Omental fat pad (tissue), 4 donors: ENCODE measurements around the gene SPAG6. TPM values are rescaled to one million over a fixed set of nuclear protein-coding genes. Genes with fewer than 3 reads are reported as not detected.

ENCODE experiments used
- ATAC-seq: fragments of 150-250 bp; one replicate; pipeline ENCODE4 v1.9.1; 2016; ENCODE audit warnings: mild to moderate bottlenecking, moderate library complexity; ENCODE audit not compliant: low FRiP score
- DNase-seq: peaks from one replicate; pipeline ENCODE4 v3.0.0-alpha.2; 2019; ENCODE audit warnings: low spot score
- total RNA-seq, 4 donors: library from RNA; depleted of rRNA; stranded (reverse); fragments of >200 nt; gene quantifications; one replicate each; pipeline ENCODE4 v1.1.0, GENCODE V29; 2016
- TF ChIP-seq, protein P1 (sequence below), 3 donors: fragments of 450-650 bp; IDR thresholded peaks; one replicate each; pipeline ENCODE4 v1.5.1; 2016 to 2017; ENCODE audit warnings: antibody characterized with exemption in 3 of 3, mild to moderate bottlenecking in 3 of 3, moderate library complexity in 2 of 3

The SPAG6 gene
- total RNA-seq, 4 donors from 2014 or later: not detected

DNA sequence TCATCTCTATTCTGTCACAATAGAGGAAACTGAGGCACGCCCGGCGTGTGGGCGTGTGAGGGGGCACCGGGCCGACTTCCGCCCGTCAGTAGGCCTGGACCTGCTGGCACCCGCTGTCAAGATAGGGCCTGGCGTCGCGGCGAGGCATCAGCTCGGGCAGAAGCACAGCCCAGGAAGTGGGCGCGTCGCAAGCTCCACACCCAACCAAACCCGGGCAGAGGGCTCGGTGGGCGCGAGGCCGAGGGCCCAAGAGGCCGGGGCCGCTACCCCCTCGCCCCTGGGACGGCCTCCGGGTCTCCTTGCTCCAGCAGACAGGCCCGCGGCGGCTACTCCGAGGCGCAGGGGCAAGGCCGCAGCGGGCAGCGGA is 91.2 kb downstream of the SPAG6 start:
- TF ChIP-seq, protein P1, sequence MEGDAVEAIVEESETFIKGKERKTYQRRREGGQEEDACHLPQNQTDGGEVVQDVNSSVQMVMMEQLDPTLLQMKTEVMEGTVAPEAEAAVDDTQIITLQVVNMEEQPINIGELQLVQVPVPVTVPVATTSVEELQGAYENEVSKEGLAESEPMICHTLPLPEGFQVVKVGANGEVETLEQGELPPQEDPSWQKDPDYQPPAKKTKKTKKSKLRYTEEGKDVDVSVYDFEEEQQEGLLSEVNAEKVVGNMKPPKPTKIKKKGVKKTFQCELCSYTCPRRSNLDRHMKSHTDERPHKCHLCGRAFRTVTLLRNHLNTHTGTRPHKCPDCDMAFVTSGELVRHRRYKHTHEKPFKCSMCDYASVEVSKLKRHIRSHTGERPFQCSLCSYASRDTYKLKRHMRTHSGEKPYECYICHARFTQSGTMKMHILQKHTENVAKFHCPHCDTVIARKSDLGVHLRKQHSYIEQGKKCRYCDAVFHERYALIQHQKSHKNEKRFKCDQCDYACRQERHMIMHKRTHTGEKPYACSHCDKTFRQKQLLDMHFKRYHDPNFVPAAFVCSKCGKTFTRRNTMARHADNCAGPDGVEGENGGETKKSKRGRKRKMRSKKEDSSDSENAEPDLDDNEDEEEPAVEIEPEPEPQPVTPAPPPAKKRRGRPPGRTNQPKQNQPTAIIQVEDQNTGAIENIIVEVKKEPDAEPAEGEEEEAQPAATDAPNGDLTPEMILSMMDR (IDR thresholded peaks at IDR 0.05): no peak
- ATAC-seq (no peak), DNase-seq (no peak)

DNA sequence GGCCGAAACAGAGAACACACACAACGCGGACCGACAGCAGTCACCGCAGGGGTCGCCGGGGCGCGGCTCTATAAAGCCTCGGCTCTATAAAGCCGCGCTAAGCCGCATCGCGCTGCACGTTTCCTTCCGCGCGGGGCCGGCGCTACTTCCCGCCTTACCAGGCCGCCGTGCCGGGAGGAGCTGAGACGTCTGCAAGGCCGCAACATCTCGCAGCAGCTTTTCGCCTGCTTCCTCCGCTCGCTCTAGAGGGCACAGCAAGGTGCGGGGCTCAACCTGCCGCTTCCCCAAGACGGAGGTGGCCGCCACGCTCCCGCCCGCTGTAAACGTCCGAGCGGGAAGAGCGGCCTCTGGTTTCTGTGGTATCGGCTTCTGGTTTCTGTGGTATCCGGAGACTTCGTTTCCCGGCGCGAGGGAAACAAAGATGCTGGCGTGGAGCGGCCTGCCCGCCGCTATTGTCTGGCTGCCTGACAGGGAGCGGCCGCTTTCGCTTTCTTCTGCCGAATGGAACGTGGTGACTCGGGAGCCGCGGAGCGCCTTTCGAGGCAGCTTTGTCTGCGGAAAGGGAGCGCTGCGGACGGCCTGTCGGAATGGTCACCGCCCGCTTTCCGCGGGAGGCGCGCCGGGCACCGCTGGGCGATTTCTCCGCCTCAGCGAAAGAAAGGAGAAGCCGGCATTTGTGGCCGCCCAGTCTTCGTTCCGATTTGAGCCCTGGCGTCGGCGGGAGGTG is 91.8 kb downstream of the SPAG6 start:
- ATAC-seq (peak; percentile 86), DNase-seq (peak; percentile 67)
- TF ChIP-seq, protein P1 (IDR thresholded peaks at IDR 0.05): no peak

DNA sequence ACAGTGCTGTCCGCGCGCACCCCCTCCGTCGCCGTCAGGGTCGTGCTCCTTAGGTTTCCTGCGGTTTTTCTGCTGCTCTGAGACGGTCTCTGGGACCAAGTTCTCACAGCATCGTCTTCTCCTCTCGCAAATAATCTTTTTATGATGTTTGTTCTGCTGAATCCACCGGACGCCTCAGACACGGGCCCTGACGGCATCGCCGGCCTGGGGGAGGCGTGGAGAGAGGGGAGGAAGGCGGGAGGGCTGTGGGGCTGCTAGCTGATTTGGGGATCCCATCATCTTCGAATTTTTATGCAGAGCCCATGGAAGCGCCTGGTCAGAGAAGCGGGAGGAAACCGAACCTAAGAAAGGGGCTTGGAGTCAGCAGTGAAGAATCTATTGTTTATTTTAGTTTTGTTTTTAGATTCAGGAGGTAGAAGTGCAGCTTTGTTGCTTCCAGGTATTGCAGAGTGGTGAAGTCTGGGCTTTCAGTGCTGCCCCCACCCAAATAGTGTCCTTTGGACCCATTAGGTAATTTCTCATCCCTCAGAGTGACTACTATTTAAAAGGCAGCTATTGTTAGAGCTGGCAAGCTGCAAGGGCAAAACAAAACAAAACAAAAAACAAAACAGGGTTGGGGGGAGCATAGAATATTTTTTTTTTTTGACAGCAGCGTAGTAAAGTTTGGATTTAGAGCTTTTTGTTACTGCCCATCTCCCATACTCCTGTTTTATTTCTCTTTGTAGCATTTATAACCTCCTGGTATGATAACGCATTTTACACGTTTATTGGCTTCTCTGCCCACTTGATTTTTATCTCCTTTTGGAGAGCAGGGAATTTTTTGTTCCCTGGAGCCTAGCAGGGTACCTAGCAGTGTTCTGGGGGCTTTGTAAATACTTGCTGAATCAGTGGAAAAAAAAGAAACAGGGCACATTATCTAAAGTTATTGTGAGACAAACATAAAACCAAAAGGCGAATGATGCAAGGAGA is 92.6 kb downstream of the SPAG6 start:
- TF ChIP-seq, protein P1 (IDR thresholded peaks at IDR 0.05): no peak
- no peak for DNase-seq

DNA sequence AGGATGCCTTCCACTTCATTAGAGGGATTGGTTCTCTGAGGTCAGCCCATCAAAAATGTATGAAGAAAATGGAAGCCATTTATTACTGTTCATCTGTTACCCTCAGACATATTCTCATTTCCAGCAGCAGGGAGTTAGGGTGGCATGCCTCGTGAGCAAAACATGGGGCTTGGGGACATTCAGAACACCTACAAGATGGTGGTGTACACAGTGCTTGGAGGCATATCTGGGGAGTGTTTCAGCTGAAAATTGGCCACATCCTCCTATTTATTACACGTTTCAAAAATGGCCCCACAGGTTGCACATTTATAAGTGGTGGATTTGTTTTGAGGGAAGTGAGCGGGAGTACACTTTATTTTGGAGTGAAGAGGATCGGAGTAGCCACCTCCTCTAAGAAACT is 93.4 kb downstream of the SPAG6 start:
- TF ChIP-seq, protein P1 (IDR thresholded peaks at IDR 0.05): no peak

More for the DNA sequence above, 92.6 kb downstream of the SPAG6 start:
- peak; percentile 23 for ATAC-seq

DNA sequence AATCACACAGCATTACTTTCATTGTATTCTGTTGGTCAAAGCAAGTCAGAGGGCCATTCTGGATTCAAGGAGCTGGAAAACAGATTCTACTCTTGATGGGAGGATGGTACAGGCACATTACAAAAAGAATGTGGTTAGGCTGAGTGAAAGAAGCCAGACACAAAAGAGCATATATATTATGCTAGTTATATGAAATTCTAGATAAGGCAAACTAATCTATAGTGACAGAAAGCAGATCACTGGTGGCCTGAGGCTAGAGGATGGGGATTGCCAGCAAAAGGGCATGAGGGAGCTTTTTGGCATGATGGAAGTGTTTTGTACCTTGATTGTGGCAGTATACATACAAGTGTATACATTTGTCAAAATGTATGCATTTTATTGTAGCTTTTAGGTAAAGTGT is 96.8 kb downstream of the SPAG6 start:
- TF ChIP-seq, protein P1 (IDR thresholded peaks at IDR 0.05): no peak
- DNase-seq (no peak), ATAC-seq (no peak)

More for the DNA sequence above, 93.4 kb downstream of the SPAG6 start:
- ATAC-seq (no peak), DNase-seq (no peak)

DNA sequence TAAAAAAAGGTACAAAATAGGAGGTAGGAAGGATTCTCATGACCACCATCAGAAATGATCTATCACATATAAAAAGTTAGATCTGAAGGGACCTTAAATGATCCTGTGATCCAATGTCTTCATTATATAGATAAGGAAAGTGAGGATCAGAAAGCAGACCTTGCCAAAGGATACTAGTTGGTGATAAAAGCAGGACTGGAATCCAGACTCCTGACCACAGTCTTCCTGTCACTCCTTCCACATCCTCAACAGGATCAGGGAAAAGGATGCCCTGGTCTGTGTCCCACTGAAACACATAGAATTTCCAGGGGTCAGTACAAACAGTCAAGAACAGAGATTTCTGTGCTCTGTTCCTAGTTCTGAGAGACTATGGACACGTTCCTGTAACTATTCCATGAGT is 97.2 kb downstream of the SPAG6 start:
- DNase-seq: no peak
- TF ChIP-seq, protein P1 (IDR thresholded peaks at IDR 0.05): no peak
- no peak for ATAC-seq
